ENCODE measurements around the gene DCAF15.
"Not testable (repeated sequence)": the region's sequence is repeated elsewhere in the genome, so short reads cannot be mapped to it uniquely, and the experiment has no call there.

The DCAF15 gene

DNA sequence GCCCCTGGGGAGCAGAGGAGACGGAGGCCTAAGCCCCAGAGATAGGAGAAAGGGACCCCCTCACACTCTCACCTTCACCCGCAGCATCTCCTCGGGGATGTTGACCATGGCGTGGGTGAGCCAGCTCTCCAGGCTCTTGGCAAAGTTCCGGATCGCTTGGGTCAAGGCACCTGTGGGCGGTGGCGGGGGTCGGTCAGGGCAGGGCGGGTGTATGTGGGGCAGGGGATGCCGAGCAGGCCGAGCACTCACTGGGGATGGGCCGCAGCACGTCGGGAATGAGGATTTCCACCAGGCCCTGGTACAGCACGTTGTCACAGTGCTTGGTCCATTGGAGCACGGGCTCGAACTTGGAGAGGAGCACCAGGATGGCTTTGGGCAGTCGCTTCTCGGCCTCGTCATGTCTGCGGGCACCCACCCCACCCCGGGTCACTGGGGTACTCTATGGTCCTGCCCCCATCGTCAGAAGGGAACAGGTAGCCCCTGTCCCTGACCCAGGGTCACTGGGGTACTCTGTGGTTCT, 13.1 kb downstream of the DCAF15 start:
- Mint-ChIP-seq H3K27me3 (ENCODE audit: low read depth, poor library complexity) (peaks cover 4% of the 10 kb centered on the region), H3K36me3 (ENCODE audit: low read depth) (peaks cover 30% of the 10 kb centered on the region), H3K4me1 (peaks cover 7% of the 10 kb centered on the region)

DNA sequence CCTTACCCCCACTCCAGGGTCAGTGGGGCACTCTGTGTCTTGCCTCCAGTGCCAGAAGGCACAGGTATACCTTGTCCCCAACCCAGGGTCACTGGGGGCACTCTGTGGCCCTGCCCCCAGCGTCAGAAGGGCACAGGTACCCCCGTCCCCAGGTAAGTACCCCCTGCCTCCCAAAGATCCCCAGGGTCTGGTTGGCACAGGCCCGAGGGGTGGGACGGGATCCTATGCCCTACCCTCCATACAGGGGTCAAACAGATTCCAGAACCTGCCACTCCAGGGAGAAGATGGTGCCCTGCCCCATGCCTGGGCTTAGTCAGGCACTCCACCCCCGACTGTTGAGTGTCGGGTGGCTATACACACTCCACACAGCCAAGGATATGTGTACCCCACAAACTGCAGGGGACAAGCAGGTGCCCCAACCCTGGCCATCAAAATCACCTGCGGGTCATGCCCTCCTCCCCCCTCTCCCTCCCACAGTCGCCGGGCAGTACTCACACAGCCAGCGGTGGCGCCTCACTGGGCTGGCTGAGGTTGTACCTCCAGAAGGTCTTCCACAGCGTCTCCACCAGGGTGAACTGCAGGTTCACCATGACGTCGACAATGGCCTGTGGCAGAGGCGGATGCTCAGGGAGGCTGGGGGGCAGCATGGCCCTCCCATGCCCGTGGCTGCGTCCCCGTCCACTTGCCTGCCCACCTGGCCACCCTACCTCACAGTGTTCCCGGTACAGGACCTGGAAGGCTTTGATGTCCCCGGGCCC, 13.8 kb downstream of the DCAF15 start:
- Mint-ChIP-seq H3K4me1 (peaks cover 7% of the 10 kb centered on the region), H3K36me3 (ENCODE audit: low read depth) (peaks cover 30% of the 10 kb centered on the region), H3K9me3 (no peaks in the 10 kb centered on the region), H3K4me3 (no peak overlapping the region), H3K27ac (no peak overlapping the region), H3K27me3 (ENCODE audit: low read depth, poor library complexity) (peaks cover 4% of the 10 kb centered on the region)
- DNase-seq = no peak
- TF ChIP-seq, protein P1, sequence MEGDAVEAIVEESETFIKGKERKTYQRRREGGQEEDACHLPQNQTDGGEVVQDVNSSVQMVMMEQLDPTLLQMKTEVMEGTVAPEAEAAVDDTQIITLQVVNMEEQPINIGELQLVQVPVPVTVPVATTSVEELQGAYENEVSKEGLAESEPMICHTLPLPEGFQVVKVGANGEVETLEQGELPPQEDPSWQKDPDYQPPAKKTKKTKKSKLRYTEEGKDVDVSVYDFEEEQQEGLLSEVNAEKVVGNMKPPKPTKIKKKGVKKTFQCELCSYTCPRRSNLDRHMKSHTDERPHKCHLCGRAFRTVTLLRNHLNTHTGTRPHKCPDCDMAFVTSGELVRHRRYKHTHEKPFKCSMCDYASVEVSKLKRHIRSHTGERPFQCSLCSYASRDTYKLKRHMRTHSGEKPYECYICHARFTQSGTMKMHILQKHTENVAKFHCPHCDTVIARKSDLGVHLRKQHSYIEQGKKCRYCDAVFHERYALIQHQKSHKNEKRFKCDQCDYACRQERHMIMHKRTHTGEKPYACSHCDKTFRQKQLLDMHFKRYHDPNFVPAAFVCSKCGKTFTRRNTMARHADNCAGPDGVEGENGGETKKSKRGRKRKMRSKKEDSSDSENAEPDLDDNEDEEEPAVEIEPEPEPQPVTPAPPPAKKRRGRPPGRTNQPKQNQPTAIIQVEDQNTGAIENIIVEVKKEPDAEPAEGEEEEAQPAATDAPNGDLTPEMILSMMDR (IDR thresholded peaks at IDR 0.05) = no peak

More for the DNA sequence above, 13.1 kb downstream of the DCAF15 start:
- no peak overlapping the region for H3K27ac Mint-ChIP-seq
- H3K9me3 Mint-ChIP-seq = no peaks in the 10 kb centered on the region
- TF ChIP-seq, protein P1 (IDR thresholded peaks at IDR 0.05) = no peak
- DNase-seq = no peak
- H3K4me3 Mint-ChIP-seq = no peak overlapping the region

DNA sequence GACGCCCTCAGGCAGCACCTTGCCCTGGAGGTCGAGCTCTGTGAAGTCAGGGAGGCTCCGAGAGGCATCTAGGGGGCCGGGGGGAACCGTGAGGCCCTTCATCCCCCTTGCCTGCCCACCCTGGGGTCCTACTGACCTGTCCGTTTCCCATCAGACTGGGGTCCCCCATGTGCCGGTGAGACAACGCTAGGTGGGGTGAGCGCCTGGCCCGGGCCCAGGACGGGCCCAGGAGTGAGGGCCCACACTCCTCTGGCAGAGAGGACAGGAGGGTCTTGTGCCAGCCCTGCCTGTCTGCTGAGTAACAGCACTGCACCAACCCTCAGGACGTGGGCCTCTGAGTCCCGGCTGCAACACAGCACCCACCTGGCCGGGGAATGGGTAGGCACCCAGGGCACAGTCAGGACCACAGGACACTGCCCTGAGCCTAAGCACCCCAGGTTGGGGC, 14.4 kb downstream of the DCAF15 start:
- Mint-ChIP-seq H3K36me3 (ENCODE audit: low read depth) (peaks cover 30% of the 10 kb centered on the region), H3K27ac (no peak overlapping the region), H3K4me1 (peaks cover 1% of the 10 kb centered on the region), H3K9me3 (no peaks in the 10 kb centered on the region), H3K27me3 (ENCODE audit: low read depth, poor library complexity) (peaks cover 4% of the 10 kb centered on the region), H3K4me3 (no peak overlapping the region)
- no peak for DNase-seq
- TF ChIP-seq, protein P1 (IDR thresholded peaks at IDR 0.05) = no peak

DNA sequence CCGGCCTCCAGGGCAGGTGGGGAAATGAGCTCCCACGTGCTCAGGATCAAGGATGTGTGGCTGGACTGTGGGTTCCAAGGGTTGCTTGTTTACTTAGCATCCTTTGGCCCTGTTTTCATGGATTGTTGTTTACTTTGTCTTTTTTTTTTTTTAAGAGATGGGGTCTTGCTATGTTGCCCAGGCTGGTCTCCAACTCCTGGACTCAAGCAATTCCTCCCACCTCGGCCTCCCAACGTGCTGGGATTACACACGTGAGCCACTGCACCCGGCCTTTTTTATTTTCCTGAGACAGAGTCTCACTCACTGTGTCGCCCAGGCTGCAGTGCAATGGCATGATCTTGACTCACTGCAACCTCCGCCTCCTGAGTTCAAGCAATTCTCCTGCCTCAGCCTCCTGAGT, 14.9 kb downstream of the DCAF15 start:
- H3K36me3 Mint-ChIP-seq (ENCODE audit: low read depth) = peaks cover 30% of the 10 kb centered on the region
- DNase-seq; H3K9me3 Mint-ChIP-seq; H3K27ac Mint-ChIP-seq; H3K27me3 Mint-ChIP-seq (ENCODE audit: low read depth, poor library complexity); H3K4me1 Mint-ChIP-seq; H3K4me3 Mint-ChIP-seq: not testable (repeated sequence)

DNA sequence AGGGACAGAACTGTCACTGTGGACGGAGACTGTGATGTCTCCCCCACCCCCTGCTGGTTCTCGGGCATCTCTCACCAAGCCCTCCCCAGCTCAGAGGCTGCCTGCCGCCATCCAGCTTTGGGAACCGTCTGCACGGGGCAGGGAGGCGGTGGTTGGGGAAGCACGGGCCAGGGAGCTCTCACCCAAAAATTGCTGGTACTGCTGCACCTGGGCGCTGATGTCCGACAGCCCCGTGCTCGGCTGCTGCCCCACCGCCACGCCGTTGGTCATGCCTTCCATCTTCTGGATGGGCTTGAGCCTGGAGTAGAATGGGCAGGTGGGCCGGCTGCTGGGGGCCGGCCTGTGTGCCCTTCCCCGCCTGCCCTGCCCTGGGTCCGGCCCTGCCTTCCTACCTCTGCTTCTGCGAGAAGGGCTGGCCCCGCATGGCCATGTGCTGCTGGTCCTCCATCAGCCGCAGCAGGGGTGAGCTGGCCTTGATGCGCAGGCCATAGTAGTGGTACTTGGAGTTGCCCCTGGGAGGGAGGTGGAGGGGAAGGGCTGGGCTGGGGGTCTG, 16.1 kb downstream of the DCAF15 start:
- no peaks in the 10 kb centered on the region for H3K9me3 Mint-ChIP-seq
- no peak overlapping the region for H3K4me3 Mint-ChIP-seq
- H3K27ac Mint-ChIP-seq = no peak overlapping the region
- peaks cover 30% of the 10 kb centered on the region for H3K36me3 Mint-ChIP-seq (ENCODE audit: low read depth)
- DNase-seq = no peak
- TF ChIP-seq, protein P1 (IDR thresholded peaks at IDR 0.05) = no peak
- H3K4me1 Mint-ChIP-seq = no peaks in the 10 kb centered on the region
- peaks cover 4% of the 10 kb centered on the region for H3K27me3 Mint-ChIP-seq (ENCODE audit: low read depth, poor library complexity)

DNA sequence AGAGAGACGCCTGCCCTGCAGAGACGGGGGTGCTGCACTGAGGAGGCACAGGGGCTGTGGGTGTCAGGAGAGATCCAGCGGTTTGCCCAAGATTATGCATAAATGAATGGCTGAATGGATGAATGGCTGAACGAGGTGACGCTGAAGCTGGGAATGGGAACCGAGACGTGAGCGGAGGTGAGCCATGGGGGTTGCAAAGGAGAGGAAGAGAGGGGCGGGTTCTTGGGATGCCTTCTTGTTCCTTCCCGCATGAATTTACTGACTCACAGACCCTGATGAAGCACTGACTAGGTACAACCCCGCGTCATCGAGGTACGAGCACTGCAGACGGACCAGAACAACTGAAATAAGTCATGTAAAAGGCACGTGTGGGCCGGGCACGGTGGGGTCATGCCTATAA, 16.7 kb downstream of the DCAF15 start:
- TF ChIP-seq, protein P1 (IDR thresholded peaks at IDR 0.05) = no peak
- peaks cover 4% of the 10 kb centered on the region for H3K27me3 Mint-ChIP-seq (ENCODE audit: low read depth, poor library complexity)
- H3K4me1 Mint-ChIP-seq = peaks cover 3% of the 10 kb centered on the region
- no peaks in the 10 kb centered on the region for H3K9me3 Mint-ChIP-seq
- peaks cover 33% of the 10 kb centered on the region for H3K36me3 Mint-ChIP-seq (ENCODE audit: low read depth)
- no peak for DNase-seq
- no peak overlapping the region for H3K4me3 Mint-ChIP-seq
- H3K27ac Mint-ChIP-seq = peak overlapping the region; percentile 79

Measured in nephron progenitor cell (in vitro differentiated cells).